K562 (cell line): ENCODE measurements around the gene LBR. TPM values are rescaled to one million over a fixed set of nuclear protein-coding genes. Genes with fewer than 3 reads are reported as not detected.

ENCODE experiments used
- ARNT ChIP-seq, 2 experiments: fragments of 450-650 bp; IDR thresholded peaks; 2 replicates each; pipeline ENCODE4 v1.6.1; 2016; ENCODE audit warnings: mild to moderate bottlenecking in 1 of 2
- ELF4 ChIP-seq: fragments of 450-650 bp; formaldehyde crosslinking; IDR thresholded peaks from 2 replicates; pipeline ENCODE4 v1.4.0; 2022; ENCODE audit warnings: missing genetic modification characterization
- MEF2D ChIP-seq: conservative IDR thresholded peaks from 2 replicates; pipeline ENCODE4 v1.6.1; 2016; ENCODE audit warnings: low read depth, missing genetic modification characterization, missing compliant biosample characterization
- MTF1 ChIP-seq: fragments of 250-450 bp; sonication (Bioruptor Pico); IDR thresholded peaks from 2 replicates; pipeline ENCODE4 v1.9.0; 2021; ENCODE audit warnings: moderate library complexity, mild to moderate bottlenecking, inconsistent platforms, borderline replicate concordance
- NR1H2 ChIP-seq: sonication (generic); formaldehyde crosslinking; IDR thresholded peaks from 2 replicates; pipeline ENCODE4 v1.4.0; 2020; ENCODE audit warnings: mild to moderate bottlenecking, missing genetic modification reagents
- NR2C1 ChIP-seq, 2 experiments: fragments of 450-650 bp; IDR thresholded peaks; 2 replicates each; pipeline ENCODE4 v1.6.1; 2017; ENCODE audit warnings: mild to moderate bottlenecking in 2 of 2, antibody characterized with exemption in 1 of 2, inconsistent platforms in 1 of 2, missing compliant biosample characterization in 1 of 2, missing genetic modification characterization in 1 of 2
- PHF8 ChIP-seq: fragments of 200-600 bp; sonication (generic); IDR thresholded peaks from 2 replicates; pipeline ENCODE4 v1.6.1; 2012; ENCODE audit warnings: mixed run types, mild to moderate bottlenecking, inconsistent platforms, low read length, moderate library complexity, borderline replicate concordance
- RBM25 ChIP-seq: fragments of 200-400 bp; formaldehyde crosslinking; IDR thresholded peaks from 2 replicates; pipeline ENCODE4 v1.6.1; 2018; ENCODE audit warnings: low read length, low read depth, moderate library complexity; ENCODE audit not compliant: severe bottlenecking
- SMARCA5 ChIP-seq: fragments of 450-650 bp; IDR thresholded peaks from 2 replicates; pipeline ENCODE4 v1.6.1; 2016
- ZBTB1 ChIP-seq: sonication (generic); formaldehyde crosslinking; IDR thresholded peaks from 2 replicates; pipeline ENCODE4 v1.8.1; 2023; ENCODE audit warnings: missing genetic modification reagents, low read depth, mild to moderate bottlenecking, borderline replicate concordance
- ZNF445 ChIP-seq: fragments of 250-450 bp; sonication (Bioruptor Pico); IDR thresholded peaks from 2 replicates; pipeline ENCODE4 v1.4.0; 2020; ENCODE audit warnings: low read depth, mild to moderate bottlenecking, moderate library complexity
- ZNF780A ChIP-seq: fragments of 250-450 bp; sonication (Bioruptor Pico); IDR thresholded peaks from 2 replicates; pipeline ENCODE4 v1.5.0; 2021; ENCODE audit warnings: mild to moderate bottlenecking
- polyA plus RNA-seq, 8 experiments: library from polyadenylated mRNA; depleted of rRNA in 4 of 8; stranded (reverse) in 5 of 8; unstranded in 3 of 8; fragments of >200 nt; fragmentation: Nextera tagmentation in 2 of 8; fragmentation: Illumina TruSeq in 1 of 8; extraction: Ambion mirVana in 2 of 8; extraction: Trizol in 1 of 8; gene quantifications; 2 replicates each; pipeline versions ENCODE4 v1.2.1 to v1.2.3, GENCODE V29; 2011 to 2014; ENCODE audit warnings: inconsistent platforms in 1 of 8, missing spikeins in 1 of 8
- total RNA-seq, 7 experiments: library from RNA; depleted of rRNA in 6 of 7; stranded (reverse); fragments of >200 nt in 6 of 7; fragmentation: Illumina TruSeq in 2 of 7; extraction: Trizol in 2 of 7; gene quantifications; 2 replicates each; pipeline versions ENCODE4 v1.2.1 to v1.2.3, GENCODE V29; 2011 to 2021; ENCODE audit warnings: low replicate concordance in 1 of 7
- TF ChIP-seq, protein P1 (sequence below), 2 experiments: fragments of 250-450 bp in 1 of 2; fragments of 450-650 bp in 1 of 2; sonication (Bioruptor Pico) in 1 of 2; IDR thresholded peaks; 2 replicates each; pipeline versions ENCODE4 v1.6.1 to v1.8.0; 2016 to 2021; ENCODE audit warnings: mild to moderate bottlenecking in 2 of 2, moderate library complexity in 2 of 2, missing compliant biosample characterization in 1 of 2, missing genetic modification characterization in 1 of 2
- TF ChIP-seq, protein P2 (sequence below): IDR thresholded peaks from 2 replicates; pipeline ENCODE4 v1.6.1; 2016; ENCODE audit warnings: missing genetic modification characterization, missing compliant biosample characterization

LBR gene
- total and polyA plus RNA-seq, 9 of the 15 experiments (the other 6 are each of a cell fraction or from before 2014, with no cell fraction given), result 102 to 229 (median 197) TPM

DNA sequence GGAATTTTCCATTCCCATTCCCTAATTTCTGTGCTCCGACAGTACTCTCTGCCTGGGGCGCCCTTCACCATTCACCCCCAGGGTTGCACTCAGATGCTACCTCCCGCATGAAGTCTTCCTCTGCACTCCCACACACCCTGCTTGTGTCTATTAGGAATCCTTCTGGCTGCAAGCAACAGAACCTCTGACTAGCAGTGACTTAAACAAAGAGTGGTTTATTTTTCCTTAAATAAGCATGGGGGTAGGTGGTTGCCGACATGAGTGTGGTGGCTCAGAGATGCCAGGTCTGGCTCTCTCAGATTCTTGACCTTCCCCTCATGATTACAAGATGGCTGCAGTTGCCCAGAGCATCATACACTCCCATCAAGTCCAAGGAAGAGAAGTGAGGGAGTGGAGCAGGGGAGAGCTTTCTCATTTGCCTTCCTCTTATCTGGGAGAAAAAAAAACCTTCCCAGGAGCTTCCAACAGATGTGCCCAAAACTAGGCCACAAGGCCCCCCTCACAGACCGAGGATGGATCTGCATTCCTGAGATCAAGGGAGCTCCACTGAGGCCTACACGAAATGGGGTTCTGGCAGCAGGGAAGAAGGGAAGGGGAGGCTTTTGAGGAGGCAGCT lies 49.6 kb upstream of the LBR start (continued):
- no peak for TF ChIP-seq MTF1 (CRISPR knock-in tag)
- TF ChIP-seq, protein P1, sequence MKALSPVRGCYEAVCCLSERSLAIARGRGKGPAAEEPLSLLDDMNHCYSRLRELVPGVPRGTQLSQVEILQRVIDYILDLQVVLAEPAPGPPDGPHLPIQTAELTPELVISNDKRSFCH (CRISPR knock-in tag; IDR thresholded peaks at IDR 0.05), result no peak
- TF ChIP-seq, protein P1 (tag; IDR thresholded peaks at IDR 0.05), result no peak
- no peak for TF ChIP-seq MEF2D (tag)
- TF ChIP-seq, protein P2, sequence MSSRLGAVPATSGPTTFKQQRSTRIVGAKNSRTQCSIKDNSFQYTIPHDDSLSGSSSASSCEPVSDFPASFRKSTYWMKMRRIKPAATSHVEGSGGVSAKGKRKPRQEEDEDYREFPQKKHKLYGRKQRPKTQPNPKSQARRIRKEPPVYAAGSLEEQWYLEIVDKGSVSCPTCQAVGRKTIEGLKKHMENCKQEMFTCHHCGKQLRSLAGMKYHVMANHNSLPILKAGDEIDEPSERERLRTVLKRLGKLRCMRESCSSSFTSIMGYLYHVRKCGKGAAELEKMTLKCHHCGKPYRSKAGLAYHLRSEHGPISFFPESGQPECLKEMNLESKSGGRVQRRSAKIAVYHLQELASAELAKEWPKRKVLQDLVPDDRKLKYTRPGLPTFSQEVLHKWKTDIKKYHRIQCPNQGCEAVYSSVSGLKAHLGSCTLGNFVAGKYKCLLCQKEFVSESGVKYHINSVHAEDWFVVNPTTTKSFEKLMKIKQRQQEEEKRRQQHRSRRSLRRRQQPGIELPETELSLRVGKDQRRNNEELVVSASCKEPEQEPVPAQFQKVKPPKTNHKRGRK (tag), result no peak
- no peak for TF ChIP-seq ELF4
- no peak for TF ChIP-seq ZNF445
- no peak for TF ChIP-seq NR2C1 (IDR thresholded peaks at IDR 0.05)
- no peak for TF ChIP-seq NR2C1 (tag; IDR thresholded peaks at IDR 0.05)
- TF ChIP-seq ZNF780A (CRISPR knock-in tag), result no peak
- TF ChIP-seq ARNT (IDR thresholded peaks at IDR 0.05), result no peak
- TF ChIP-seq NR1H2, result no peak
- no peak for TF ChIP-seq PHF8
- TF ChIP-seq ZBTB1, result no peak
- TF ChIP-seq RBM25, result peak; percentile 71
- TF ChIP-seq SMARCA5, result no peak
